Measurements from ENCODE around the gene ALOX15B.

DNA sequence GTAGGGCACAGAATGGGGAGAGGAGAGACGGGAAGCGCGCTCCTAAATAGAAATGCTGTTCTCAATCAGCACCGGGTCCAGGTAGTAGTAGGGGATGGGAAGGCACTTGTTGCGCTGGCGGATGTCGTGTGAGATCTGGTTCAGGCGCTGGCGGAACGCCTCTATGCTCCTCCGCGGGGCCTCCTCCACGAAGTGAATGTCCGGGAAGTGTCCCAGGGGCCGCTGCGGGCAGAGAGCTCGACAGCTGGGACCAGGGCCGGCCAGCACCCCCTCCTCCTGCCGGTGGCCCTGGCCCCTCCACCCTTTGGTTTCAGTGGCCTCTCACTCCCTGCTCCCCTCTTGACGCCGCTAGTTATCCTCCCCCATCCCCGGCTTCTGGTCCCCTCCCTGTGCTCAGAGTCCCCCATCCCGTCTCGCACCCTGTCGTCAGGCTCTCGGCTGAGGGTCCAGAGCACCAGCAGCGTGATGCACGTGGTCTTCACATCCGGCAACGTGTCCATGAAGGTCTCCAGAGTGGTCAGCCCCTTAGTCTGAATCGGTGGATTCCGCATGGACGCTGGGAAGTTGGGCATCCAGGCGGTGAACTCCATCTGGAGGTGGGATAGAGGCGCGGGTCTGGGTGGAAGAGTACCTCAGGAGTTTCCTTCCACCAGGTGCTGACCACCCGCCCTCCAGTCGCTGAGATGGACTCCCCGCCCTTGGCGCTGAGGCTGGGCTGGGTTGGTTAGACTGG is 34.0 kb downstream of the ALOX15B start:
- TF ChIP-seq POLR2A (IDR thresholded peaks at IDR 0.05; ENCODE audit: low read length), result no peak
- TF ChIP-seq GATA1 (IDR thresholded peaks at IDR 0.05; ENCODE audit: low read depth, low read length), result no peak

Data from erythroblast (primary cell).